Liver (tissue), 9 donors: Measurements from ENCODE around the gene SEMA6D. TPM values are rescaled to one million over a fixed set of nuclear protein-coding genes. Genes with fewer than 3 reads are reported as not detected.

ENCODE experiments used
- DNase-seq: peaks from one replicate; pipeline ENCODE4 v3.0.0-alpha.2; 2017; ENCODE audit warnings: low spot score
- H3K27ac ChIP-seq, 2 donors: one replicate each; pipeline ENCODE4 v1.7.0; 2013; ENCODE audit warnings: inconsistent platforms in 2 of 2, low read length in 2 of 2, control low read depth in 1 of 2, low read depth in 1 of 2, mild to moderate bottlenecking in 1 of 2
- H3K27me3 ChIP-seq, 4 donors: one replicate each; pipeline versions ENCODE4 v1.6.1 to v1.7.0; 2013; ENCODE audit warnings: low read length in 3 of 4, inconsistent platforms in 1 of 4, mild to moderate bottlenecking in 1 of 4, moderate library complexity in 1 of 4; ENCODE audit not compliant: control insufficient read depth in 4 of 4, insufficient read depth in 4 of 4
- H3K36me3 ChIP-seq, 4 donors: one replicate each; pipeline versions ENCODE4 v1.6.1 to v1.7.0; 2013; ENCODE audit warnings: low read length in 3 of 4, mild to moderate bottlenecking in 3 of 4, low read depth in 1 of 4, moderate library complexity in 1 of 4; ENCODE audit not compliant: control insufficient read depth in 4 of 4, insufficient read depth in 3 of 4
- H3K4me1 ChIP-seq, 4 donors: one replicate each; pipeline versions ENCODE4 v1.6.1 to v1.7.0; 2013; ENCODE audit warnings: low read length in 3 of 4, mild to moderate bottlenecking in 3 of 4, moderate library complexity in 1 of 4; ENCODE audit not compliant: control insufficient read depth in 4 of 4, insufficient read depth in 4 of 4
- H3K4me3 ChIP-seq, 3 donors: one replicate each; pipeline versions ENCODE4 v1.6.1 to v1.7.0; 2013; ENCODE audit warnings: low read length in 3 of 3, control low read depth in 1 of 3, low read depth in 1 of 3, mild to moderate bottlenecking in 1 of 3
- H3K9ac ChIP-seq, 2 donors: one replicate each; pipeline ENCODE4 v1.7.0; 2013; ENCODE audit warnings: low read length in 2 of 2, mild to moderate bottlenecking in 2 of 2, moderate library complexity in 2 of 2, control low read depth in 1 of 2, low read depth in 1 of 2
- H3K9me3 ChIP-seq, 4 donors: one replicate each; pipeline versions ENCODE4 v1.6.1 to v1.7.0; 2013; ENCODE audit warnings: low read length in 3 of 4; ENCODE audit not compliant: control insufficient read depth in 4 of 4
- ATF3 ChIP-seq: IDR thresholded peaks from 2 replicates; pipeline ENCODE4 v1.6.1; 2016; ENCODE audit warnings: antibody characterized with exemption
- CTCF ChIP-seq: fragments of 150-350 bp; IDR thresholded peaks from 2 replicates; pipeline ENCODE4 v1.5.1; 2017; ENCODE audit warnings: improper control_type of control experiment, low read depth, low read length; ENCODE audit not compliant: missing input control
- EGR1 ChIP-seq, 2 donors: IDR thresholded peaks; 2 replicates each; pipeline ENCODE4 v1.6.1; 2016 to 2018; ENCODE audit warnings: antibody characterized with exemption in 2 of 2, low read depth in 2 of 2
- FOXA1 ChIP-seq: IDR thresholded peaks from 2 replicates; pipeline ENCODE4 v1.6.1; 2016; ENCODE audit warnings: antibody characterized with exemption
- FOXA2 ChIP-seq: IDR thresholded peaks from 2 replicates; pipeline ENCODE4 v1.6.1; 2016; ENCODE audit warnings: antibody characterized with exemption
- GABPA ChIP-seq, 2 donors: IDR thresholded peaks in 1 of 2; conservative IDR thresholded peaks in 1 of 2; 2 replicates each; pipeline ENCODE4 v1.6.1; 2016; ENCODE audit warnings: antibody characterized with exemption in 2 of 2, mild to moderate bottlenecking in 1 of 2, moderate library complexity in 1 of 2
- HNF4A ChIP-seq, 2 donors: conservative IDR thresholded peaks; 2 replicates each; pipeline ENCODE4 v1.6.1; 2016; ENCODE audit warnings: antibody characterized with exemption in 2 of 2, mild to moderate bottlenecking in 2 of 2
- HNF4G ChIP-seq: IDR thresholded peaks from 2 replicates; pipeline ENCODE4 v1.6.1; 2016; ENCODE audit warnings: antibody characterized with exemption
- JUND ChIP-seq, 2 donors: IDR thresholded peaks; 2 replicates each; pipeline ENCODE4 v1.6.1; 2016; ENCODE audit warnings: antibody characterized with exemption in 2 of 2
- NR2F2 ChIP-seq: IDR thresholded peaks from 2 replicates; pipeline ENCODE4 v1.6.1; 2016; ENCODE audit warnings: antibody characterized with exemption
- RAD21 ChIP-seq, 2 donors: IDR thresholded peaks; 2 replicates each; pipeline ENCODE4 v1.6.1; 2016; ENCODE audit warnings: antibody characterized with exemption in 2 of 2, mild to moderate bottlenecking in 2 of 2
- RXRA ChIP-seq, 2 donors: IDR thresholded peaks; 2 replicates each; pipeline ENCODE4 v1.6.1; 2017 to 2018; ENCODE audit warnings: antibody characterized with exemption in 2 of 2, mild to moderate bottlenecking in 1 of 2
- SP1 ChIP-seq: IDR thresholded peaks from 2 replicates; pipeline ENCODE4 v1.6.1; 2018; ENCODE audit warnings: antibody characterized with exemption, mild to moderate bottlenecking
- TAF1 ChIP-seq: conservative IDR thresholded peaks from 2 replicates; pipeline ENCODE4 v1.6.1; 2016; ENCODE audit warnings: antibody characterized with exemption, mild to moderate bottlenecking
- YY1 ChIP-seq: IDR thresholded peaks from 2 replicates; pipeline ENCODE4 v1.6.1; 2016; ENCODE audit warnings: antibody characterized with exemption, mild to moderate bottlenecking
- ZBTB33 ChIP-seq: IDR thresholded peaks from 2 replicates; pipeline ENCODE4 v1.6.1; 2016; ENCODE audit warnings: antibody characterized with exemption
- WGBS: extraction: QIAGEN DNeasy Blood & Tissue Kit; methylation state at CpG from one replicate; pipeline ENCODE4 v1.1.7; 2013; 5-methylcytosine and 5-hydroxymethylcytosine counted together
- polyA plus RNA-seq, 2 donors: library from polyadenylated mRNA; stranded (reverse) in 1 of 2; unstranded in 1 of 2; fragments of 200-250 nt in 1 of 2; fragments of >200 nt in 1 of 2; fragmentation: Nextera tagmentation in 1 of 2; extraction: Ambion mirVana in 1 of 2; gene quantifications; one replicate each; pipeline versions ENCODE4 v1.2.1 to v1.2.3, GENCODE V29; 2013 to 2015
- total RNA-seq, 2 donors: library from RNA; depleted of rRNA; stranded (reverse); fragments of >200 nt; gene quantifications; one replicate each; pipeline ENCODE4 v1.2.3, GENCODE V29; 2014
- TF ChIP-seq, protein P1 (sequence below): IDR thresholded peaks from 2 replicates; pipeline ENCODE4 v1.6.1; 2016; ENCODE audit warnings: antibody characterized with exemption, mild to moderate bottlenecking
- TF ChIP-seq, protein P2 (sequence below): IDR thresholded peaks from 2 replicates; pipeline ENCODE4 v1.6.1; 2016; ENCODE audit warnings: antibody characterized with exemption
- donor health status: healthy.
- donor health status: healthy.
- donor health status: healthy.
- donor health status: healthy.
- donor health status: healthy.

SEMA6D gene
- total and polyA plus RNA-seq, 4 donors: 1.0 to 4.5 (median 3.1) TPM

DNA sequence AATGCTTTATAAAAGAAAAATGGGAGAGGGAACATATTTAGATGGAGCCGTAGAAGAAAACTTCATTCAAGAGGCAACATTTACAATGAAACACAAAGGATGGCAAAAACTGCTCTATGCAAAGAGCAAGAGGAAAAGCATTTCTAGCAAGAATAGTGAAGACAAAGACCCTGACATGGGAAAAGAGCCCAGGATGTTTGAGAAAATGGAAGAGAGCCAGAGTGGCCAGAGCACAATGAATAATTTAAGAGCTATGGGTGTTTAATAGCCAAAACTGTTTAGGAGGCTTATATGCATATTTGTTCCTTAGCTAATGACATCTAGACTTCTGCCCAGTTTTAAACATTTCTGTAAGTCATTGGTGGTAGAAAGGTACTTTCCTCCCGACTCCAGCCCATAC lies 25.4 kb upstream of the SEMA6D start:
- Histone ChIP-seq H3K4me3 (no peak overlapping the region), H3K9me3 (no peaks in the 10 kb centered on the region), H3K27ac (no peak overlapping the region), H3K4me1 (no peaks in the 10 kb centered on the region), H3K27me3 (peaks cover 0 to 3% (median 0%) of the 10 kb centered on the region in 4 donors), H3K9ac (no peak overlapping the region), H3K36me3 (no peaks in the 10 kb centered on the region)
- 88% methylated on average over 2 of the region's 2 CpGs for WGBS
- DNase-seq: no peak
- TF ChIP-seq EGR1 (IDR thresholded peaks at IDR 0.05; ENCODE audit: low read depth in 2 of 2): no peak
- no peak for TF ChIP-seq YY1
- no peak for TF ChIP-seq FOXA2
- TF ChIP-seq JUND (IDR thresholded peaks at IDR 0.05): no peak
- no peak for TF ChIP-seq HNF4A (conservative IDR thresholded peaks at IDR 0.05)
- TF ChIP-seq, protein P1, sequence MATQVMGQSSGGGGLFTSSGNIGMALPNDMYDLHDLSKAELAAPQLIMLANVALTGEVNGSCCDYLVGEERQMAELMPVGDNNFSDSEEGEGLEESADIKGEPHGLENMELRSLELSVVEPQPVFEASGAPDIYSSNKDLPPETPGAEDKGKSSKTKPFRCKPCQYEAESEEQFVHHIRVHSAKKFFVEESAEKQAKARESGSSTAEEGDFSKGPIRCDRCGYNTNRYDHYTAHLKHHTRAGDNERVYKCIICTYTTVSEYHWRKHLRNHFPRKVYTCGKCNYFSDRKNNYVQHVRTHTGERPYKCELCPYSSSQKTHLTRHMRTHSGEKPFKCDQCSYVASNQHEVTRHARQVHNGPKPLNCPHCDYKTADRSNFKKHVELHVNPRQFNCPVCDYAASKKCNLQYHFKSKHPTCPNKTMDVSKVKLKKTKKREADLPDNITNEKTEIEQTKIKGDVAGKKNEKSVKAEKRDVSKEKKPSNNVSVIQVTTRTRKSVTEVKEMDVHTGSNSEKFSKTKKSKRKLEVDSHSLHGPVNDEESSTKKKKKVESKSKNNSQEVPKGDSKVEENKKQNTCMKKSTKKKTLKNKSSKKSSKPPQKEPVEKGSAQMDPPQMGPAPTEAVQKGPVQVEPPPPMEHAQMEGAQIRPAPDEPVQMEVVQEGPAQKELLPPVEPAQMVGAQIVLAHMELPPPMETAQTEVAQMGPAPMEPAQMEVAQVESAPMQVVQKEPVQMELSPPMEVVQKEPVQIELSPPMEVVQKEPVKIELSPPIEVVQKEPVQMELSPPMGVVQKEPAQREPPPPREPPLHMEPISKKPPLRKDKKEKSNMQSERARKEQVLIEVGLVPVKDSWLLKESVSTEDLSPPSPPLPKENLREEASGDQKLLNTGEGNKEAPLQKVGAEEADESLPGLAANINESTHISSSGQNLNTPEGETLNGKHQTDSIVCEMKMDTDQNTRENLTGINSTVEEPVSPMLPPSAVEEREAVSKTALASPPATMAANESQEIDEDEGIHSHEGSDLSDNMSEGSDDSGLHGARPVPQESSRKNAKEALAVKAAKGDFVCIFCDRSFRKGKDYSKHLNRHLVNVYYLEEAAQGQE: no peak
- TF ChIP-seq, protein P2, sequence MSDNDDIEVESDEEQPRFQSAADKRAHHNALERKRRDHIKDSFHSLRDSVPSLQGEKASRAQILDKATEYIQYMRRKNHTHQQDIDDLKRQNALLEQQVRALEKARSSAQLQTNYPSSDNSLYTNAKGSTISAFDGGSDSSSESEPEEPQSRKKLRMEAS: no peak
- TF ChIP-seq HNF4G: no peak
- TF ChIP-seq RAD21 (IDR thresholded peaks at IDR 0.05): no peak
- TF ChIP-seq ZBTB33: no peak
- no peak for TF ChIP-seq NR2F2
- TF ChIP-seq TAF1: no peak
- TF ChIP-seq RXRA (IDR thresholded peaks at IDR 0.05): no peak
- TF ChIP-seq GABPA (IDR thresholded peaks at IDR 0.05 in 1 of 2, conservative IDR thresholded peaks at IDR 0.05 in 1 of 2): no peak
- no peak for TF ChIP-seq ATF3
- TF ChIP-seq SP1: no peak
- TF ChIP-seq FOXA1: no peak

- Histone ChIP-seq H3K36me3 (no peaks in the 10 kb centered on the region), H3K9ac (no peak overlapping the region), H3K4me3 (no peak overlapping the region), H3K9me3 (no peaks in the 10 kb centered on the region), H3K27me3 (peaks cover 0 to 3% (median 0%) of the 10 kb centered on the region in 4 donors), H3K27ac (no peak overlapping the region), H3K4me1 (no peaks in the 10 kb centered on the region)
- no peak for TF ChIP-seq TAF1
- TF ChIP-seq, protein P1: no peak
- no peak for TF ChIP-seq CTCF
- TF ChIP-seq FOXA2: no peak
- WGBS: 83% methylated on average over 2 of the region's 2 CpGs
- no peak for DNase-seq
These were observed 21.0 kb upstream of the SEMA6D start for GRCh38 chr15:47696351-47696750.
